ENCODE results near the gene TEX13B.

TEX13B gene

GRCh38 chrX:107940095-107940494 is 42.1 kb downstream of the TEX13B start:
- DNase-seq, result no peak

- peak in 6 of 56 donors; percentile 0 to 30 (median 6) for DNase-seq
These were observed 45.8 kb downstream of the TEX13B start for GRCh38 chrX:107936434-107936730.

GRCh38 chrX:107935664-107936433 is 46.3 kb downstream of the TEX13B start:
- peak in 13 of 56 donors; percentile 0 to 28 (median 9) for DNase-seq

- peak in 2 of 56 donors; percentile 0 to 8 for DNase-seq
These were observed 47.0 kb downstream of the TEX13B start for GRCh38 chrX:107935200-107935599.

GRCh38 chrX:107934262-107934661 is 47.9 kb downstream of the TEX13B start:
- no peak for DNase-seq

All from amygdala (tissue), 56 donors.